OCI-LY1 (cell line): ENCODE results near the gene IKZF2.

Experiments used
- H2AFZ ChIP-seq: fragments of 200-600 bp; sonication (generic), shearing (Covaris generic); 2 replicates; pipeline ENCODE4 v1.6.0; 2014; ENCODE audit warnings: antibody characterized with exemption, mild to moderate bottlenecking, low read length
- H3F3A ChIP-seq: fragments of 200-600 bp; sonication (generic), shearing (Covaris generic); 2 replicates; pipeline ENCODE4 v1.6.0; 2014; ENCODE audit warnings: mild to moderate bottlenecking, antibody characterized with exemption, low read length, moderate library complexity; ENCODE audit not compliant: insufficient read depth
- H3K27ac ChIP-seq: fragments of 200-600 bp; sonication (generic); 2 replicates; pipeline ENCODE4 v1.5.1; 2014; ENCODE audit warnings: low read length, mixed run types, mild to moderate bottlenecking, low read depth; ENCODE audit not compliant: poor library complexity, severe bottlenecking
- H3K27me3 ChIP-seq: fragments of 200-600 bp; sonication (generic); 2 replicates; pipeline ENCODE4 v1.6.0; 2014; ENCODE audit warnings: antibody characterized with exemption, mild to moderate bottlenecking, low read length, moderate library complexity; ENCODE audit not compliant: insufficient read depth
- H3K36me3 ChIP-seq: fragments of 200-600 bp; sonication (generic); 2 replicates; pipeline ENCODE4 v1.6.1; 2014; ENCODE audit warnings: mild to moderate bottlenecking, antibody characterized with exemption, low read length, moderate library complexity, mixed read lengths; ENCODE audit not compliant: insufficient read depth
- H3K4me1 ChIP-seq: fragments of 200-600 bp; sonication (generic); 2 replicates; pipeline ENCODE4 v1.5.1; 2014; ENCODE audit warnings: mild to moderate bottlenecking, low read length, moderate library complexity; ENCODE audit not compliant: insufficient read depth, severe bottlenecking
- H3K4me2 ChIP-seq: fragments of 200-600 bp; sonication (generic), shearing (Covaris generic); 2 replicates; pipeline ENCODE4 v1.6.1; 2014; ENCODE audit warnings: low read length
- H3K4me3 ChIP-seq: fragments of 200-600 bp; sonication (generic); 2 replicates; pipeline ENCODE4 v1.5.1; 2014; ENCODE audit warnings: low read length, low read depth, mild to moderate bottlenecking, mixed read lengths; ENCODE audit not compliant: poor library complexity, severe bottlenecking
- H3K79me2 ChIP-seq: fragments of 200-600 bp; shearing (Covaris generic); 2 replicates; pipeline ENCODE4 v1.6.1; 2016; ENCODE audit warnings: mixed run types, low read length, mixed read lengths; ENCODE audit not compliant: insufficient read depth
- H3K9ac ChIP-seq: fragments of 200-600 bp; sonication (generic), shearing (Covaris generic); 2 replicates; pipeline ENCODE4 v1.6.1; 2014; ENCODE audit warnings: mild to moderate bottlenecking, low read length, mixed read lengths
- H3K9me2 ChIP-seq: fragments of 200-600 bp; sonication (generic), shearing (Covaris generic); 2 replicates; pipeline ENCODE4 v1.6.1; 2014; ENCODE audit warnings: low read depth, mild to moderate bottlenecking, low read length, mixed read lengths
- H3K9me3 ChIP-seq: fragments of 200-600 bp; shearing (Covaris generic); 2 replicates; pipeline ENCODE4 v1.6.1; 2014; ENCODE audit warnings: low read length, mixed read lengths
- H4K20me1 ChIP-seq: fragments of 200-600 bp; sonication (generic), shearing (Covaris generic); 2 replicates; pipeline ENCODE4 v1.6.0; 2016; ENCODE audit warnings: mild to moderate bottlenecking, low read length; ENCODE audit not compliant: insufficient read depth
- CTCF ChIP-seq: fragments of 200-600 bp; sonication (generic), shearing (Covaris generic); IDR thresholded peaks from 2 replicates; pipeline ENCODE4 v1.5.1; 2017; ENCODE audit warnings: mild to moderate bottlenecking, antibody characterized with exemption, low read length, moderate library complexity, mixed read lengths
- EZH2 ChIP-seq: fragments of 200-600 bp; sonication (generic), shearing (Covaris generic); IDR thresholded peaks from 2 replicates; pipeline ENCODE4 v1.8.0; 2017; ENCODE audit warnings: borderline replicate concordance, mixed run types, mild to moderate bottlenecking, antibody characterized with exemption, low read length, moderate library complexity, mixed read lengths

Gene IKZF2

GRCh38 chr2:213091765-213092164 is 59.6 kb downstream of the IKZF2 start:
- Histone ChIP-seq H3K79me2 (peaks cover 93% of the 10 kb centered on the region), H4K20me1 (no peaks in the 10 kb centered on the region; the same call in 1 of the 2 replicates), H3K4me3 (no peak overlapping the region), H2AFZ (no peak overlapping the region), H3F3A (no peaks in the 10 kb centered on the region), H3K9ac (no peak overlapping the region), H3K36me3 (peaks cover 79% of the 10 kb centered on the region), H3K27me3 (no peaks in the 10 kb centered on the region), H3K4me2 (no peak overlapping the region), H3K9me2 (no peaks in the 10 kb centered on the region), H3K4me1 (peaks cover 21% of the 10 kb centered on the region), H3K9me3 (no peaks in the 10 kb centered on the region), H3K27ac (no peak overlapping the region)
- TF ChIP-seq EZH2: no peak
- no peak for TF ChIP-seq CTCF

GRCh38 chr2:213090772-213091171 is 60.6 kb downstream of the IKZF2 start:
- Histone ChIP-seq H3K4me3 (no peak overlapping the region), H3K9me2 (no peaks in the 10 kb centered on the region), H3K36me3 (peaks cover 81% of the 10 kb centered on the region), H3K27ac (no peak overlapping the region), H3F3A (no peaks in the 10 kb centered on the region), H2AFZ (no peak overlapping the region), H3K27me3 (no peaks in the 10 kb centered on the region), H3K4me2 (no peak overlapping the region), H3K9me3 (no peaks in the 10 kb centered on the region), H3K79me2 (peaks cover 93% of the 10 kb centered on the region), H3K4me1 (peaks cover 21% of the 10 kb centered on the region), H4K20me1 (no peaks in the 10 kb centered on the region; the same call in 1 of the 2 replicates), H3K9ac (no peak overlapping the region)
- TF ChIP-seq CTCF (no peak), EZH2 (no peak)

GRCh38 chr2:213089438-213089837 is 62.0 kb downstream of the IKZF2 start:
- peaks cover 93% of the 10 kb centered on the region for H3K79me2 ChIP-seq
- H3K4me2 ChIP-seq: no peak overlapping the region
- TF ChIP-seq CTCF: no peak
- TF ChIP-seq EZH2: no peak
- H3K4me3 ChIP-seq: no peak overlapping the region
- H3K9ac ChIP-seq: no peak overlapping the region
- no peaks in the 10 kb centered on the region; the same call in 1 of the 2 replicates for H4K20me1 ChIP-seq
- H3K27me3 ChIP-seq: no peaks in the 10 kb centered on the region
- no peaks in the 10 kb centered on the region for H3F3A ChIP-seq
- peaks cover 83% of the 10 kb centered on the region for H3K36me3 ChIP-seq
- H3K27ac ChIP-seq: no peak overlapping the region
- H3K9me2 ChIP-seq: no peaks in the 10 kb centered on the region
- H3K4me1 ChIP-seq: peaks cover 21% of the 10 kb centered on the region
- H2AFZ ChIP-seq: no peak overlapping the region
- H3K9me3 ChIP-seq: no peaks in the 10 kb centered on the region
